ENCODE measurements around the gene MVB12A. TPM values are rescaled to one million over a fixed set of nuclear protein-coding genes. Genes with fewer than 3 reads are reported as not detected.

MVB12A gene
- total RNA-seq, 8 experiments from 2014 or later: 23.2 to 52.3 (median 37.9) TPM

GRCh38 chr19:17471410-17472125, 51.7 kb downstream of the MVB12A start:
- in situ Hi-C loops (cut with MboI; ENCODE audit: low pct_unique_long_range_greater_than_20kb in 2 of 9, low sequenced_read_pairs in 9 of 9, unreplicated experiment in 9 of 9): no loop called here
- Histone ChIP-seq H3K4me1 (replicated peaks in 1 of 2) (peaks cover 8 to 12% of the 10 kb centered on the region in 2 donors), H3K27ac (no peak overlapping the region), H3K4me3 (peak overlapping the region; percentile 57 to 89 (median 73))
- 0 to 95% (median 69%) methylated on average over 1 to 4 of the region's 12 CpGs; no CpG with 5 or more reads in 4 of the 10 experiments for WGBS, 10 experiments
- no peak for ATAC-seq (replicated peaks in 6 of 8)

- WGBS, 10 experiments: 50 to 100% (median 73%) methylated on average over 1 to 8 of the region's 9 CpGs; no CpG with 5 or more reads in 4 of the 10 experiments
- in situ Hi-C loops (cut with MboI; ENCODE audit: low pct_unique_long_range_greater_than_20kb in 2 of 9, low sequenced_read_pairs in 9 of 9, unreplicated experiment in 9 of 9): no loop called here
- Histone ChIP-seq H3K4me3 (no peak overlapping the region), H3K27ac (no peak overlapping the region), H3K4me1 (replicated peaks in 1 of 2) (peaks cover 8 to 12% of the 10 kb centered on the region in 2 donors)
- ATAC-seq (replicated peaks in 6 of 8): no peak
Observed at GRCh38 chr19:17473041-17473440, 53.2 kb downstream of the MVB12A start.

Other genes with a start within 250 kb of the MVB12A start
- gene USE1, start 204.7 kb upstream of the MVB12A start, total RNA-seq: 10 to 100 TPM; 14.7 to 31.0 (median 22.9) TPM
- 10 to 100 TPM in 3 of 8 experiments, 1 to 10 TPM in 5; 5.4 to 19.2 (median 9.5) TPM for gene OCEL1, start 193.8 kb upstream of the MVB12A start, total RNA-seq
- gene NR2F6, start 174.1 kb upstream of the MVB12A start, total RNA-seq: 10 to 100 TPM; 16.7 to 27.0 (median 19.5) TPM
- under 1 TPM in 7 of 8 experiments, not detected in 1; 0.07 to 0.59 (median 0.27) TPM for gene USHBP1, start 155.3 kb upstream of the MVB12A start, total RNA-seq
- 10 to 100 TPM; 50.6 to 91.4 (median 64.5) TPM for gene BABAM1, start 152.6 kb upstream of the MVB12A start, total RNA-seq
- gene ANKLE1, start 138.1 kb upstream of the MVB12A start, total RNA-seq: 1 to 10 TPM in 6 of 8 experiments, under 1 TPM in 2; 0.46 to 2.9 (median 1.4) TPM
- 10 to 100 TPM in 3 of 8 experiments, 1 to 10 TPM in 5; 6.2 to 16.2 (median 8.2) TPM for gene ABHD8, start 116.6 kb upstream of the MVB12A start, total RNA-seq
- 10 to 100 TPM; 31.8 to 72.9 (median 50.1) TPM for gene MRPL34, start 114.2 kb upstream of the MVB12A start, total RNA-seq
- gene DDA1, start 110.5 kb upstream of the MVB12A start, total RNA-seq: 10 to 100 TPM; 39.4 to 85.9 (median 67.4) TPM
- gene ANO8, start 85.2 kb upstream of the MVB12A start, total RNA-seq: 10 to 100 TPM in 5 of 8 experiments, 1 to 10 TPM in 3; 1.3 to 18.0 (median 10.8) TPM
- 10 to 100 TPM in 7 of 8 experiments, 1 to 10 TPM in 1; 9.0 to 31.3 (median 17.0) TPM for gene GTPBP3, start 82.5 kb upstream of the MVB12A start, total RNA-seq
- 1 to 10 TPM in 1 of 8 experiments, under 1 TPM in 6, not detected in 1; 0.05 to 2.5 (median 0.27) TPM for gene PLVAP, start 42.7 kb upstream of the MVB12A start, total RNA-seq
- 1 to 10 TPM in 1 of 8 experiments, under 1 TPM in 3, not detected in 4; 0.22 to 1.1 (median 0.39) TPM for gene CCDC194, start 25.9 kb upstream of the MVB12A start, total RNA-seq
- gene BST2, start 14.4 kb upstream of the MVB12A start, total RNA-seq: 100 to 1,000 TPM in 1 of 8 experiments, 10 to 100 TPM in 5, 1 to 10 TPM in 2; 6.8 to 217 (median 31.0) TPM
- 1 to 10 TPM in 1 of 8 experiments, under 1 TPM in 6, not detected in 1; 0.23 to 1.7 (median 0.29) TPM for gene TMEM221, start 28.6 kb downstream of the MVB12A start, total RNA-seq
- not detected for gene NXNL1, start 40.9 kb downstream of the MVB12A start, total RNA-seq
- 10 to 100 TPM in 5 of 8 experiments, 1 to 10 TPM in 3; 6.5 to 30.5 (median 10.5) TPM for gene SLC27A1, start 50.5 kb downstream of the MVB12A start, total RNA-seq
- gene PGLS, start 91.6 kb downstream of the MVB12A start, total RNA-seq: 10 to 100 TPM; 42.0 to 83.7 (median 60.5) TPM
- gene COLGALT1, start 135.6 kb downstream of the MVB12A start, total RNA-seq: 100 to 1,000 TPM in 1 of 8 experiments, 10 to 100 TPM in 7; 19.7 to 101 (median 31.0) TPM

Data from motor neuron (in vitro differentiated cells).